GM13976 (cell line): ENCODE results near the gene PRPF19.

Experiments used
- DNase-seq: peaks from one replicate; pipeline ENCODE4 v3.0.0; 2012; ENCODE audit warnings: low spot score
- in situ Hi-C: fragments of 300-500 bp; cut with MboI; formaldehyde crosslinking; loops from one replicate; pipeline ENCODE4 v1.12.0; 2022; ENCODE audit warnings: low sequenced_read_pairs, mixed read lengths, inconsistent platforms; ENCODE audit not compliant: unreplicated experiment
- TF ChIP-seq, protein P1 (sequence below): IDR thresholded peaks from 2 replicates; pipeline ENCODE4 v1.5.1; 2012; ENCODE audit warnings: borderline replicate concordance, mild to moderate bottlenecking; ENCODE audit not compliant: insufficient read depth; ENCODE audit errors: extremely low read depth, missing control alignments, control extremely low read depth

Gene PRPF19

DNA sequence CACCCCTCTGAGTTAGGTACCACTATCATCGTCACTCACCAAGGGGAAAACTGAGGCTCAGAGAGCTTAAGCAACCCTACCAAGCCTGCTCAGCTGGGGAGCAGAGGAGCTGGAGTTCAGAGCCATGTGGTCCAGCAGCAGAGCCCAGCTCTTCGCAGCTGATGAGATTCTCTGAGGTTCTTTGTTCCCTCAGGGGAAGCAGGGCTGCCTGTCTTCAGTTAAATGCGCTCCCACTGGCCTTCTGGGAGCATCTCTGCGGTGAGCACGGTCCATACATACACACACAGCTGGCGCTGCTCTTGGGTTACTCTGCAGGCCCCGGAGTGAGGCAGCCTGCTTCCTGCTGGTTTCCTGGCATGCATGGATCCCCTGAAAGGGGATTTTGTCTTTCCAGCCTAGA lies 45.4 kb downstream of the PRPF19 start:
- in situ Hi-C loops: no loop called here
- TF ChIP-seq, protein P1, sequence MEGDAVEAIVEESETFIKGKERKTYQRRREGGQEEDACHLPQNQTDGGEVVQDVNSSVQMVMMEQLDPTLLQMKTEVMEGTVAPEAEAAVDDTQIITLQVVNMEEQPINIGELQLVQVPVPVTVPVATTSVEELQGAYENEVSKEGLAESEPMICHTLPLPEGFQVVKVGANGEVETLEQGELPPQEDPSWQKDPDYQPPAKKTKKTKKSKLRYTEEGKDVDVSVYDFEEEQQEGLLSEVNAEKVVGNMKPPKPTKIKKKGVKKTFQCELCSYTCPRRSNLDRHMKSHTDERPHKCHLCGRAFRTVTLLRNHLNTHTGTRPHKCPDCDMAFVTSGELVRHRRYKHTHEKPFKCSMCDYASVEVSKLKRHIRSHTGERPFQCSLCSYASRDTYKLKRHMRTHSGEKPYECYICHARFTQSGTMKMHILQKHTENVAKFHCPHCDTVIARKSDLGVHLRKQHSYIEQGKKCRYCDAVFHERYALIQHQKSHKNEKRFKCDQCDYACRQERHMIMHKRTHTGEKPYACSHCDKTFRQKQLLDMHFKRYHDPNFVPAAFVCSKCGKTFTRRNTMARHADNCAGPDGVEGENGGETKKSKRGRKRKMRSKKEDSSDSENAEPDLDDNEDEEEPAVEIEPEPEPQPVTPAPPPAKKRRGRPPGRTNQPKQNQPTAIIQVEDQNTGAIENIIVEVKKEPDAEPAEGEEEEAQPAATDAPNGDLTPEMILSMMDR: no peak
- no peak for DNase-seq

DNA sequence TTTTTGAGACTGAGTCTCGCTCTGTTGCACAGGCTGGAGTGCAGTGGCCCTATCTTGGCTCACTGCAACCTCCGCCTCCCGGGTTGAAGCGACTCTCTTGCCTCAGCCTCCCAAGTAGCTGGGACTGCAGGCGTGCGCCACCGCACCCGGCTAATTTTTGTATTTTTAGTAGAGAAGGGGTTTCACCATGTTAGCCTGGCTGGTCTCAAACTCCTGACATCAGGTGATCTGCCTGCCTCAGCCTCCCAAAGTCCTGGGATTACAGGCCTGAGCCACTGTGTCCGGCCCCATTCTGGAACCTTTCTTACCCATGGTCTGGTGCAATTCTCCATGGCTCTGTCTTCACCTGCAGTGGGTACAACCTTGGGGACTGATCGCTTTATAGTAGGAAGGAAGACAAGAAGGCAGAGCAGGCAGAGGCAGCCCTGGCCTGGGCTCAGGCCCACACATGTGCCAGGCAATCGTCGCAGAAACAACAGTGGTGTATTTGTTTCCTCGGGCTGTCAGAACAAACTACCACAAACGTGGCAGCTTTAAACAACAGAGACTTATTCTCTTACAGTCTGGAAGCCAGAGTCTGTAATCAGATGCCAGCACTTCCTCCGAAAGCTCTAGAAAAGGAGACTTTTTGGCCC lies 46.7 kb downstream of the PRPF19 start:
- DNase-seq: no peak
- TF ChIP-seq, protein P1: no peak
- in situ Hi-C loops: no loop called here

DNA sequence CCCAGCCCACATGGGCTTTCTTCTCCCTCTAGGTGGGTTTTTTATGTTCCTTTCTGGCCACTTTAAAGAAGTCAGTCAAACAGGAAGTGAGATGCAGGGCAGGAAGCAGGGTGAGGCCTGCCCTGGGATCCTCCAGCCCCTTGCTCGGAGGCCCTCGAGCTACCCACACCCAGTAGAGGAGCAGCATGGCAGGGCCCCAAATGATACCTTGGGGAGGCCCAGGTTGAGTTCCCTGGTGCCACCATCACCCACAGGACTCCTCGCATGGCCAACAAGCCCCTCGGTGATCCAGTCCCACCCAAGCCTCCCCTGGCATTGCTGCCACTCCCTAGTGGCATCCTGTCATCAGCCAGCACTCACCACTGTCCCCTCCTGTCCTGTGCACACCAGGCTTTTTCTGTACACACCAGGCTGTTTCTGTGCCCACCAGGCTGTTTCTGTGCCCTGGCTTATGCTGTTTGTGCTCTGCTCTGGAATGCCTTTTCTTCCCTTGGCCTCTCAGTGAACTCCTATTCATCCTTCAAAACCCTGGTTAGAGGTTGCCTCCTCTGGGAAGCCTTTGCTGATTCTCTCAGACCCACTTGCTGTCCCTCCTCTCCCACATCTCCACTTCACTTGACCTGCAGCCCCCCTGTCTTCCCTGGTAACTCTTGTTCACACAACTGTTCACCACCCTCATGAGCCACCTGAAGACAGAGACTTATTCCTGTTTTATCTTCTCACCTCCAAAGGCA lies 47.5 kb downstream of the PRPF19 start:
- in situ Hi-C loops: no loop called here

DNA sequence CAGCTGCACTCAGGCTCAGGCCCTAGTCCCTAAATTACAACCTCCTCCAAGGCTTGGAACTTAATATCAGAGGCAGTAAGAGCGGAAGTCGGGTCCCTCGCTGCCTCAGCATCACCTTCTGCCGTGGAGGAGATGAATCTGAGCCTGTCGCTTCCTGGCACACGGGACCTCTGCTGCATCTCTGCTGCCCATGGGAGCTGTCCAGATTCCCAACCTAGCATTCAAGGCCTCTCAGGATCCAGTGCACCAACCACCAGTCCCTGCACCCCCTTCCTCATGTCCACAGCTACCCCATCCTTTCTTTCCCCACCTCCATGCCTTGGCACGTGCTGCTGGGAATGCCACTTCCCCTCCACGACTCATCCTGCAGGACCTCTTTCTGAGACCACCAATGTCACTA lies 48.1 kb downstream of the PRPF19 start:
- no peak for DNase-seq
- TF ChIP-seq, protein P1: no peak

More for the DNA sequence above, 47.5 kb downstream of the PRPF19 start:
- DNase-seq: no peak
- TF ChIP-seq, protein P1: no peak

DNA sequence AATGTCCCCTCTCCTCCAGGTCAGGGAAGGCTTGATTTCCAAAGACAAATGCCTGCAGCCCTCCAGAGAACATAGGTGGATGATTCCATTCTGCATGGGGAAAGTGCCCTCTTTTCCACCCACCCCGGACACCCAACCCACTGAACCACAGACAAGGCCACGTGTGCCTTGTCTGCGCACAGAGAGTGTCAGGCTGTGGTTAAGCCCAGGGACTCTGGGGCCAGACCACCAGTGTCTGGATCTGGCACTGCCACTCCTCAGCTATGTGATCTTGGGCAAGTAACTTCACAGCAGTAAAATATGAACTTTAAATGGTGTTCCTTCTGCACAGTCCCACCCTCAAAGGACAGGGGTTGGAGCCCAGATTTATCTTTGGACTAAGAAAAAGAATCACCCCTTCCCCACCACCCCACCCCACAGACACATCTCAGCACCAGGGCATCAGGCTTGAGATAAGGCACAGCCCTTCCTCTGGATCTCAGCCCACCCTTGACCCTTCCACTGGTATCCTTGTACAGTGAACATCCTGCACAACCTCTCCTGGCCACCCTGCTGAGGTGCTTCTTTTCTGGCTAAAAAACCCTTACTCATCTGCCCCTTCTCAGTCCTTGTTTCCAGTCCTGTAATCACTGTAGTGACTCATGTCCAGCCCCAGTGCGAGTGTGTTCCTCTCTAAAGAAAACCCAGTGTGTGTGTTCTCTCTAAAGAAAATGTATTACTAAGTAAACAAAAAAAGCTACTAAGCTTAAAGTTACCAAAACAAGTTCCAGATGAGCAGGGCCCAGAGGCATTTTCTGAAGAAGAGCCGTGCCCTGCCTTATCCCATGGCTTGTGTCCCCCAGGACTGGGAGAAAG lies 48.8 kb downstream of the PRPF19 start:
- TF ChIP-seq, protein P1: no peak
- no peak for DNase-seq
- in situ Hi-C loops: no loop called here

More for the DNA sequence above, 48.1 kb downstream of the PRPF19 start:
- in situ Hi-C loops: no loop called here

DNA sequence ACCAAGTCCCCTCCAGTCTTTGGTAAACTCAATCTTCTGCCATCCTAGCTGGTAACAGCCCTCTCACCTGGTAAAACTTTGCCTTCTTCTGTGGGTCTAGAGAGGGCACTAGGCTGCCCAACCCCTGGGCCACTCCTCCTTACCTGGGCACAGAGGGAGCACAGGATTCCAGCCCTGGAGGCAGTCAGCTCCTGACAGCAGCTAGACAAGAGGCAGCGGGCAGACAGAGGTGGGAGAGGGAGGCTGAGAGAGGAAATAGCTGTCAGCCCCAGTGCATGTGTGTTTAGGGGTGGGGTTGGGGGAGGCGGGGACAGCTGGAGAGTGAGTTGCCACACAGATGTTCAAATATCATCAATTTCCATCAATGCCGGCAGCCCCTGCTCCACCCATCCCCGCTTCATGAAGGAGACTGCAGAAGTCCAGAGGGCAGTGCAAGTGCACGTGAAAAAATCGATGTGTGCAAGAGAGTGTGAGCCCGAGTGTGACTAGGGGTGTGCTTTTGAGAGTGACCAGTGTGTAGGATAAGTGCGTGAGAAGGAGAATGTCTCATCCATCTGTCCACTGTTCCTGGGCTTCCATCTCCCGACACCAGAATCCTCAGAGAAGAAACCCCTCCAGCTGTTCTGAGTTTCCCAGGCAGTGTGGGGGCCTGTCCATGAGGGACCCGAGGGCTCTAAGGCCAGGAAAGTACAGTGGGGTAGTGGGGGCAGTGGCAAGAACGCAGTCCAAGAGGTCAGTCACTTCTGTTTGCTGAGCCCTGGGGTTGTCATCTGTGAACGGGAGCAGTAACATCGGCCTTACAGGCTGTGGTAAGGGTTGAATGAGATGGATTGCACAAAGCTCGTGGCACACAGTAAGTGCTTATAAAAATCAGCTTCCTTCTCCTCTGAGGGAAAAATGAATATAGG lies 50.4 kb downstream of the PRPF19 start, which contains the start of gene PTGDR2:
Gene PTGDR2, minus strand, starts transcription at position 225 of the 908 bp plus-strand sequence. CDS start 2,228 bp downstream, outside the sequence.
- in situ Hi-C loops: no loop called here
- DNase-seq: no peak
- TF ChIP-seq, protein P1: no peak
